ENCODE results near the gene RXRG.

RXRG gene

DNA sequence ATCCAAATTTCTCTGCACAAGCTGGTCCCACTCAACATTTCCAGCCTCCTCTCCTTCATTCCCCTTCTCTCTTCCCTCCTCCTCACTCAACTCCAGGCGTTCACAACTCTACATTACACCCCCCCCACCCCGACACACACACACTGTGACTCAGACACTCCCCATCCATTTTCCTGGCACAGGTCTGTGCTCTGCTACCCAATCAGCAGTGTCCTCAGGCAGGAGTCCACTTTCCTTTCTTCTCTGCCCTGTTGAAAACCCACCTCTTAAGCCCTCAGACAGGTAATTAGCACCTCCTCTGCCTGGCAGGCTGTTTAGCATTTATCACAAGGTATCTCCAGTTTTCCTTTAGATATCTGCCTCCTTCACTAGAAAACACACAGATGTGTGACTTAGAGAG, 79.6 kb downstream of the RXRG start:
- DNase-seq: peak in 2 of 3 experiments; percentile 20 to 72

GRCh38 chr1:165364568-165365133, 80.3 kb downstream of the RXRG start:
- DNase-seq: no peak

GRCh38 chr1:165356876-165357275, 88.0 kb downstream of the RXRG start:
- no peak for DNase-seq

- no peak for DNase-seq
Observed at GRCh38 chr1:165355977-165356811, 88.7 kb downstream of the RXRG start, which contains the start of gene LMX1A. Gene LMX1A (minus strand): TSS chr1:165356715. CDS start chr1:165355559, 1,156 bp downstream.

- no peak for DNase-seq
Observed at GRCh38 chr1:165355139-165355976, 89.6 kb downstream of the RXRG start.

DNA sequence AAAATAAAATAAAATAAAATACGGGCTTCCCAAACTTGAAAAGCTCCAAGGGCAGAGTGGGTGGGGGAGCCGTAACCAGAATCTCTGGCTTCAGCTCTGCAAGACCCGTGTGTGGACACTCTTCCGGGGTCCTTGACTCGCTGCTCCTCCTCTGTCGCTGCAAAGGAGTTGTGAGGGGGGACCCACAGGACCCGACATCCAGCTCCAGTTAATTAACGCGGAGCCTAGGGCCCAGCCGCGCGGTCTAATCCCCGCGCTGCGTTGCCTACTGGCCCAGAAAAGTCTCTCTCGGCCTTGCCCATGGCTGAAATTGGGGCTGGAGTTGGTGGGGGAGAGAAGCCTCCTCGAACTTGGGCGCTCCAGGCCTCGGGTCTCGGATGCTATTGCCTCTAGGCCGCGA, 90.2 kb downstream of the RXRG start:
- no peak for DNase-seq

DNA sequence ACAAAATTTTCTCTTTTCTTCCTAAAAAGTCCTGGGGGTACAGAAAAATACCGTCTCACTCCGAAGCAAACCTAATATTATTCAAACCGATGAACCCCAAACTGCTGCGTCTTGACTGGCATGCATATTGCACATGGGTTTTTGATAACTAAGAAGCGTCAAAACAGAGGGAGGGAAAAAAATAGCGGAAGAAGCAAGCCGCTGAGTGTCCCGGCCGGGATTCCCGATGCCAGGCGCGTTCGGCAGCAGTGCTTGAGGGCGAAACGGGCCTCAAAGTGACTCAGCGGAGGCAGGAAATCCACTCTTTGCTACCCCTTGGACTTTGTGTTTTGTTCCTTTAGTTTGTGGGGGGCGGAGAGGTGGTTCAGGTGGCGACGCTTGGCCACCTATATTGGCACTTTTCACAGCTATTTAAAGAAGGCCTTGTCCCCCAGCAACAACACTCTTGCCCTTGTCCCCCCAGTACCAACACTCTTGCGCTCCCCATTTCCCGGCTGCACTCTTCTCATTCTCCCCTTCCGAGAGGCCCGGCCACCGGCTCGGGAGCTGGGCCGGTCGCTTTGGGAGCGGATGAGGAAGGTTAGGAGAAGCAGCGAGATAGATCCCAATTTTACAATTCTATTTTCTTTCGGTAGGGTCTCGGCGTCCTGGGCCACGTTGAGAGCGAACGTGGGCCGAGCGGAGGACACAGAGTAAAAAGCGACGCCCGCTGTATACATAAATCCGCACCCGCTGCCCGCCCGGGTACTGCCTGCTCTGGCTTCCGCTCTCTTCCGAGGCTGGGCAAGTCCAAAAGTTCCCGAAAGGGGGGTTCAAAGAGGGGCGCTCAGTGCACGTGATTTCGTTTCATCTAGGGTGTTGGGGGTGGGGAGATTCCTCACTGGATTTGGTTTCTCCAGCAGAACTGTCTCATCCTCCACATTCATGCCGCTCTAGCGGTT, 90.9 kb downstream of the RXRG start:
- no peak for DNase-seq

- peak in 2 of 3 experiments; percentile 7 to 31 for DNase-seq
Observed at GRCh38 chr1:165352442-165353293, 92.3 kb downstream of the RXRG start.

- no peak for DNase-seq
Observed at GRCh38 chr1:165351863-165352441, 93.0 kb downstream of the RXRG start.
